ENCODE measurements around the gene ZCWPW1.

ZCWPW1 gene

GRCh38 chr7:100433276-100433591 is 4.7 kb upstream of the ZCWPW1 start:
- Mint-ChIP-seq H3K27me3 (ENCODE audit: low read depth, poor library complexity) (peaks cover 6% of the 10 kb centered on the region), H3K36me3 (ENCODE audit: low read depth) (peaks cover 36% of the 10 kb centered on the region), H3K27ac (peak overlapping the region; percentile 82), H3K9me3 (peaks cover under 1% of the 10 kb centered on the region), H3K4me3 (no peak overlapping the region), H3K4me1 (peaks cover 54% of the 10 kb centered on the region)
- no peak for DNase-seq
- TF ChIP-seq CTCF (IDR thresholded peaks at IDR 0.05) = no peak

GRCh38 chr7:100432621-100433275 is 4.2 kb upstream of the ZCWPW1 start:
- H3K27ac Mint-ChIP-seq = peak overlapping the region; percentile 99
- DNase-seq = no peak
- peaks cover 11% of the 10 kb centered on the region for H3K27me3 Mint-ChIP-seq (ENCODE audit: low read depth, poor library complexity)
- peaks cover 6% of the 10 kb centered on the region for H3K9me3 Mint-ChIP-seq
- H3K36me3 Mint-ChIP-seq (ENCODE audit: low read depth) = peaks cover 36% of the 10 kb centered on the region
- no peak for TF ChIP-seq CTCF (IDR thresholded peaks at IDR 0.05)
- peaks cover 52% of the 10 kb centered on the region for H3K4me1 Mint-ChIP-seq
- peak overlapping the region; percentile 88 for H3K4me3 Mint-ChIP-seq

GRCh38 chr7:100432053-100432452 is 3.5 kb upstream of the ZCWPW1 start:
- H3K27me3 Mint-ChIP-seq (ENCODE audit: low read depth, poor library complexity) = peaks cover 12% of the 10 kb centered on the region
- peaks cover 7% of the 10 kb centered on the region for H3K9me3 Mint-ChIP-seq
- no peak for TF ChIP-seq CTCF (IDR thresholded peaks at IDR 0.05)
- peak overlapping the region; percentile 88 for H3K4me3 Mint-ChIP-seq
- peaks cover 36% of the 10 kb centered on the region for H3K36me3 Mint-ChIP-seq (ENCODE audit: low read depth)
- peak overlapping the region; percentile 99 for H3K27ac Mint-ChIP-seq
- no peak for DNase-seq
- peaks cover 52% of the 10 kb centered on the region for H3K4me1 Mint-ChIP-seq

GRCh38 chr7:100431286-100431735 is 2.8 kb upstream of the ZCWPW1 start:
- peaks cover 12% of the 10 kb centered on the region for H3K27me3 Mint-ChIP-seq (ENCODE audit: low read depth, poor library complexity)
- peak overlapping the region; percentile 99 for H3K27ac Mint-ChIP-seq
- H3K36me3 Mint-ChIP-seq (ENCODE audit: low read depth) = peaks cover 36% of the 10 kb centered on the region
- H3K4me1 Mint-ChIP-seq = peaks cover 52% of the 10 kb centered on the region
- H3K9me3 Mint-ChIP-seq = peaks cover 7% of the 10 kb centered on the region
- TF ChIP-seq CTCF (IDR thresholded peaks at IDR 0.05) = no peak
- H3K4me3 Mint-ChIP-seq = peak overlapping the region; percentile 88
- no peak for DNase-seq

- Mint-ChIP-seq H3K27ac (peak overlapping the region; percentile 87), H3K9me3 (peaks cover 7% of the 10 kb centered on the region), H3K4me3 (peak overlapping the region; percentile 88), H3K36me3 (ENCODE audit: low read depth) (peaks cover 36% of the 10 kb centered on the region), H3K4me1 (peaks cover 52% of the 10 kb centered on the region), H3K27me3 (ENCODE audit: low read depth, poor library complexity) (peaks cover 12% of the 10 kb centered on the region)
- TF ChIP-seq CTCF (IDR thresholded peaks at IDR 0.05) = no peak
- no peak for DNase-seq
These were observed 2.2 kb upstream of the ZCWPW1 start for GRCh38 chr7:100430493-100431285.
